GM18907 (cell line): Measurements from ENCODE around the gene ZNF611.
"Not testable (repeated sequence)": the region's sequence is repeated elsewhere in the genome, so short reads cannot be mapped to it uniquely, and the experiment has no call there.

ENCODE experiments used
- ATAC-seq: cut with Tn5 transposase; IDR thresholded peaks from one replicate; pipeline ENCODE4 v1.9.1; 2021; ENCODE audit warnings: mild to moderate bottlenecking, moderate library complexity; ENCODE audit not compliant: unreplicated experiment

ZNF611 gene

DNA sequence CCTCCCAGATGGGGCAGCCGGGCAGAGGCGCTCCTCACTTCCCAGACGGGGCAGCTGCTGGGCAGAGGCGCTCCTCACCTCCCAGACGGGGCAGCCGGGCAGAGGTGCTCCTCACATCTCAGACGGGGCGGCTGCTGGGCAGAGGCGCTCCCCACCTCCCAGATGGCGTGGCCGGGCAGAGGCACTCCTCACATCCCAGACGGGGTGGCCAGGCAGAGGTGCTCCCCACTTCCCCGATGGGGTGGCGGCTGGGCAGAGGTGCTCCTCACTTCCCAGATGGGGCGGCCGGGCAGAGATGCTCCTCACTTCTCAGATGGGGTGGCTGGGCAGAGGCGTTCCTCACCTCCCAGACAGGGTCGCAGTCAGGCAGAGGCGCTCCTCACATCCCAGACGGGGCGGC, 14.3 kb downstream of the ZNF611 start:
- not testable (repeated sequence) for ATAC-seq

DNA sequence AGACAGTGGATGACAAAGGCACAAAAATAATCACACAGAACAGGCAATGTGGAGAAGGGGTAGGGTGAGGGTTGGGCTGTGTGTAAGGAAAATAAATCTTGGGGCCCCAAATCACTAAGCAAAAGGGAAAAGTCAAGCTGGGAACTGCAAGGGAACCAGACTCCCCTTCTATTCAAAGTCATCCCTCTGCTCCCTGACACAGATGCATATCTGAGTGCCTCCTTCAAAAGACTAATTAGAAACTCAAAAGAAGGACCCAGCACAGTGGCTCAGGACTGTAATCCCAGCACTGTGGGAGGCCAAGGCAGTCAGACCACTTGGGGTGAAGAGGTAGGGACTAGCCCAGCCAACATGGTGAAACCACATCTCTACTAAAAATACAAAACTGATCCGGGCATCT, 18.3 kb downstream of the ZNF611 start:
- ATAC-seq = no peak

DNA sequence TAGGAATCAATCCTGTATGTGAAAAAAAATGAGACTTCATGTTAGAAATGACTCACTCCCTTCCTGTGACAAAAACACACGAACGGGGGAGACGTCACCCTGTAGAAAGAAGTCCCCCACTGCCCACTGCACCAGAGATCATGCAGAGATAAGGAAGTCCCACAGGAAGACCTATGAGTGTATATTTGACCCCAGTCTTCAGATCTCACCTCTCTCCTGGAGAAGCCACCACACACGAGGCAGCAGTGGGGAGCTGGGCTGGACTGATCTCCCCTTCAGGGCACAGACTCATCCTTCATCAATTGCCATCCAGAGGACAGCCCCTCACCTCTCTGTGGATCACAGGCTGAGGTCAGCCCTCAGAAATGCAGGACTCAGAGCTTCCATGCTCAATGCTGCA, 18.9 kb downstream of the ZNF611 start:
- ATAC-seq = not testable (repeated sequence)

DNA sequence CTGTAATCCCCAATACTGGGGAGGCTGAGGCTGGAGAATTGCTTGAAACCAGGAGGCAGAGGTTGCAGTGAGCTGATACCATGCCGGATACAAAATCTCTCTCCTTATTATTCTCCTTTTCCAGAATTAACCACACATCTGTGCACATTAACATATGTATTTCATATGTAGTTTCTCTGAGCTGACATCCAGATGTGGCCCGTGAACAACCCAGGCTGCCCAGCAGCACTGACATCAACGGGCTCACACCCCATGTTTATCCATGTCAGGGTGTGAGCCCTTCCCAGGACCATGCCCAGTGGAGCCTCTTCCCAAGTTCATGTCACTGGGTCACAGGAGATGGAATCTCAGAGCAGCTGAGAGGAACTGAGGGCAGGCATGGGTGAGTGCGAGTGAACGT, 19.5 kb downstream of the ZNF611 start:
- ATAC-seq = not testable (repeated sequence)

DNA sequence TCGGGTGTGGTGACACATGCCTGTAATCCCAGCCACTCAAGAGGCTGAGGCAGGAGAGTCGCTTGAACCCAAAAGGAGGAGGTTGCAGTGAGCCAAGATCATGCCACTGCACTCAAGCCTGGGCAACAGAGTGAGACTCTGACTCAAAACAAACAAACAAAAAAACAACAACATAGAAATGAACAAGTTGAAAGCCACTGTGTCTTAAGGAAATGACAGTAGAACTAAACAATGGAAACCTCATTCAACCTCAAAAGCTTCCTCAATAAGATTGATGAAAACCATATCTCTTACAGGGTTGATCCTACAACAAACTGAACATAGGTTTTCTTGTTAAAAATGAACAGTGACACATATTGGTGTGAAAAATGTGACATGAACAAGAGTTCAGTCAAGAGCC, 21.8 kb downstream of the ZNF611 start:
- ATAC-seq = not testable (repeated sequence)

DNA sequence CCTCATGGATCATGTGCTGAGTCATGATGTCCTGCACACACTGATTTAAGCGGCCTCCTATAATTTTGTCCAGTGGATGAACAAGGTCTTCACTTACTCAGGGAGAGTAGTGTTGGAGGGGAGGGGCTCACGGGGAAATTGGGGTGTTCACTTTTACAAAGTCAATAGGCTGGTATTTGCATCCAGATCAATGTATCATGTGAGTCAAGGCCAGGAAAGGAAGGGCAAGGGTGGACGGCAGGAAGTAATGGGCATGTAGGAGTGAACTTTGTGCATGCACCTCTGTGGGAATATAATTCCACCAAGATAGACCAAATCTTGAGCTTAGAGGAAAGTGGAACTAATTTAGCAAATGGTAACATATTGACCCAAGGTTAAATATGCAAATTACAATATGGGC, 23.2 kb downstream of the ZNF611 start:
- ATAC-seq = not testable (repeated sequence)

DNA sequence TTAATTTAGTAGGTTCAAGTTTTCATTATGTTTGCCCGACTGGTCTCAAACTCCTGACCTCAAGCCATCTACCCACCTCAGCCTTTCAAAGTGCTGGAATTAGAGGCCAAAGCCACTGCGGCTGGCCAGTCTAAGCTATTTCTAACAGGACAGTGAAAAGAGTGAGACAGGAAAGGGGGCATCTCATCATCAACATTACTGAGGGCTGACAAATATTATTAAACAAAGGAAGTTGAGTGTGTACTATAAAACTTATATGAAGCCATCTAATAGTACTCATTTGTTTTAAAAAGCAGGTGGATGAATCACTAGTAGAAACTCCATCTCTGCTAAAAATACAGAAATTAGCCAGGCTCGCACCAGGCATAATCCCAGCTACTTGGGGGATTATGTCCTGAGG, 24.3 kb downstream of the ZNF611 start:
- no peak for ATAC-seq

DNA sequence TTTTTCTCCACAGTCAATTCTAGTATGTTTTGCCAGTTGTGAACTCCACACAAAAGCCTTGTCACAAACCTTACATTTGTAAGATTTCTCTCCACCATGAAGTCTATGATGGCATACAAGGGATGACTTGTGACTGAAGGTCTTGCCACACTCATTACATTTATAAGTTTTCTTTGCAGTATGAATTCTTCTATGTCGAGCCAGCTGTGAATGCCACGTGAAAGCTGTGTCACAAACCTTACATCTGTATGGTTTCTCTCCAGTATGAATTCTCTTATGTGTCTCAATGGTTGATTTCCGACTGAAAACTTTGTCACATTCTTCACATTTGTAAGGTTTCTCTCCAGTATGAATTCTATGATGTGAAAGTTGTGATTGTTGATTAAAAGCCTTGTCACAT, 29.2 kb downstream of the ZNF611 start:
- not testable (repeated sequence) for ATAC-seq

DNA sequence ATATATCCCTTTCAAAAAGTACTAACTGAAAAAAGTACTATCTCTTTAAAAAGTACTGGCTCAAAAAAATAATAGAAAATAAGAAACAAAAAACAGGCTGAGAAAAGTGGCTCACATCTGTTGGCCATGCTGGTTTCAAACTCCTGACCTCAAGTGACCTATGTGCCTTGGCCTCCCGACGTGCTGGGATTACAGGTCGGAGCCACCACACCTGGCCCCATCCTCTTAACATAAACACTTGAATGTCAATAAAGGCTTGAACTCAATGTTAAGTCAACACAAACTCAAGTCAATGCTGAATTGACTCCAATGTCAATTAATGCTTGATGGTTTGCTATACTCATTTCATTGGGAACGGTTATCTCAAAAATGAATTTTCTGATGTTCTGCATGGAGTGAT, 30.9 kb downstream of the ZNF611 start:
- no peak for ATAC-seq

DNA sequence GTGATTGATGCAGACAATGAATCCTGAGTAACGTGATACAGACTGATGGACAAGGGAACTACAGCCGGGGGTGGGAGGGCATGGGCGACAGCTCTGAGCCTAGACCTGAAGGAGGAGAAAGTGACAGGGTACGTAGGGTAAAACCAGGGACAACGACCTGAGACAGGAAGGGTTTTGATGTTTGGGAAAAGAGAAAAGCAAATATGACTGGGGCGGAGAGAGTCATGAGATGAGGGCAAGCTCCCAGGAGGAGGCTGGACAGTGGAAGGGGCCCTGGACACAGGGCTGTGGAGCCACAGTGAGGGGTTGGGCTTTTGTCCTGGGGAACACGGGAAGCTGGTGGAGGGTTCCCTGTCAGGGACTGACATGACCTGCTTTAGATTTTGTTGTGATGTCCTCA, 34.2 kb downstream of the ZNF611 start:
- no peak for ATAC-seq

DNA sequence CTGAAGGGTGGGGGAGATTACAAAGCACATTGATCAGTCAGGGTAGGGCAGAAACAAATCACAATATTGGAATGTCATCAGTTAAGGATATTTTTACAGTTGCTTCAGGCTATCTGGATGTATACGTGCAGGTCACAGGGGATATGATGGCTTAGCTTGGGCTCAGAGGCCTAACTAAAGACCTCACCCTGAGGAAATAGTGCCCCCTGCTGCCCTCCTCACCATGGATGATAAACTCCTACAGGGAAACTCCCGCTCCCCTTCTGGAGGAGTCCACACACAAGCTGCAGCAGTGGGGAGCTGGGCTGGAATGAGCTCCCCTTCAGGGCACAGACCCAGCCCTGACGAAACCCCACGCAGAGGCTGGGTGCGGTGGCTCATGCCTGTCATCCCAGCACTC, 35.3 kb downstream of the ZNF611 start:
- not testable (repeated sequence) for ATAC-seq

DNA sequence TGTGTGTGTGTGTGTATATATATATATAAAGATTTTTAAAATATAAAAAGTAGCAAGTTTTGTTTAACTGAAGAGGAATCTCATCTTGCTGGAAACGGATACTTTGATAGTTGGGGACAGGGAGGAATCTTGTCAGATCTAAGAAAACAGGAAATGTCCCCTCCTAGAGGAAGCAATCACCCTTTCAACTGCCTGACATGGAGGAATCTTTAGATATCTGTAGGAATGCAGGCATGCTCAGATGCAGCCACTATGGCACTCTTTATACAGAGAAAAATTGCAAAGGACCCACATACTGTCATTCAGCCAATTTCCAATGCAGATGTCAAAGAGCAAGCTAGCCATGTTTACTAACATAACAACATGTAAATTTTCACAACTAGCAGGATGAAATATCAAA, 38.8 kb downstream of the ZNF611 start:
- ATAC-seq = no peak

DNA sequence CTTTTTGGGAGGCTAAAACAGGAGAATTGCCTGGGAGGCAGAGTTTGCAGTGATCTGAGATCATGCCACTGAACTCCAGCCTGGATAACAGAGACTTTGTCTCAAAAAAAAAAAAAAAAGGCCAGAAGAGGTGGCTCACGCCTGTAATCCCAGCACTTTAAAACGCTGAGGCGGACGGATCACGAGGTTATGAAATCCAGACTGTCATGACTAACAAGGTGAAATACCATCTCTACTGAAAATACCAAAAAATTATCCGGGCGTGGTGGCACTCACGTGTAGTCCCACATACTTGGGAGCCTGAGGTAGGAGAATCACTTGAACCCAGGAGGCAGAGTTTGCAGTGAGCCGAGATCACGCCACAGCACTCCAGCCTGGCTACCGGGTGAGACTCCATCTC, 39.9 kb downstream of the ZNF611 start:
- no peak for ATAC-seq

DNA sequence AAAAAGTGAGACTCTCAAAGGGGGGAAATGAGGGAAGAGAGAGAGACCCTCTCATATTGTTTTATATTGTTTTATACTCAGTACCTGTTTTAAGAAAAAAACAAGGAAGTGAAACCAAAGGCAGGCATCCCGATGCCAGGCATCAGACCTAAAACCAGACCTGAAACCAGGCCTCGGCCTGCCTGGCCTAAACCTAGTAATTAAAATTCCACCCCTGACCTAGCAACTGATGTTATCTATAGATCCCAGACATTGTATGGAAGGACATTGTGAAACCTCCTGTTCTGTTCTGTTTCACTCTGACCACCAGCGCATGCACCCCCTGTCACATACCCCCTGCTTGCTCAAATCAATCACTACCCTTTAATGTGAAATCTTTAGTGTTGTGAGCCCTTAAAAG, 40.6 kb downstream of the ZNF611 start:
- not testable (repeated sequence) for ATAC-seq

DNA sequence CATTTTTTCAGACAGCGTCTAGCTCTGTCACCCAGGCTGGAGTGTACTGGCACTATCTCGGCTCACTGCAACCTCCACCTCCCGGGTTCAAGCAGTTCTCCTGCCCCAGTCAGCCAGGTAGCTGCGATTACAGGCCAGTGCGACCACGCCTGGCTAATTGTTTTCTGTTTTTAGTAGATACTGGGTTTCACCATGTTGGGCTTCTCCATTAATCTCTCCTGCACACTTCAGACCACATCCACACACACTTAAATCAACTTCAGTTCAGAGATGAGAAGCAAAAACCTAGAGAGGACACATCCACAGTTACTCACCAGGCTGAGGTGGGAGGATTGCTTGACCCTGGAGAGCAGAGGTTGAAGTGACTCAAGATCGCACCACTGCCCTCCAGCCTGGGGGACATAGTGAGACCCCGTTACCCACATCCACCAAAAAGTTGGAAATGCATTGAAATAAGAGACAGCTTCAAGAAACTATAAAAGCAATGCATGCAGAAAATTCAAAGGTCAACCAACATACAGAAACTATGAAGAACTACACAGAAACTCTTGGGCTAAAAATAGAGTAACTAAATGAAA, 42.3 kb downstream of the ZNF611 start:
- no peak for ATAC-seq

DNA sequence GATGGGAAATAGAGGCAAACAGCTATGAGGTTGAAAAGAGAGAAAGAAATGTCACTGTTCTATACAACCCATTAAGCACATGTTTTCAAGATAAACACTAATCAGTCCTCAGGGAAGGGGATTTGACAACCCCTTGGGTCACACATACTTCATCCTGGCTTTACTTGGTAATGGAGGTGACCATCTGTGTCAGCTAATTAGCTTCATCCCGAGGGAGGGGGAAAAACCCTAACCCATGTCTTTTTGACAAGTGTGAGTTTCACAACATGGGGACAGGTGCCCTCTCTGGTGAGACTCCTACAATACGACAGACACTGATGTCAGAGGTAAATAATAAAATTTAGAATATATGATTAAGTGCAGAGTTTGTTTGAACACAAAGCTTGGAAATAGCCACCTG, 43.1 kb downstream of the ZNF611 start:
- no peak for ATAC-seq

DNA sequence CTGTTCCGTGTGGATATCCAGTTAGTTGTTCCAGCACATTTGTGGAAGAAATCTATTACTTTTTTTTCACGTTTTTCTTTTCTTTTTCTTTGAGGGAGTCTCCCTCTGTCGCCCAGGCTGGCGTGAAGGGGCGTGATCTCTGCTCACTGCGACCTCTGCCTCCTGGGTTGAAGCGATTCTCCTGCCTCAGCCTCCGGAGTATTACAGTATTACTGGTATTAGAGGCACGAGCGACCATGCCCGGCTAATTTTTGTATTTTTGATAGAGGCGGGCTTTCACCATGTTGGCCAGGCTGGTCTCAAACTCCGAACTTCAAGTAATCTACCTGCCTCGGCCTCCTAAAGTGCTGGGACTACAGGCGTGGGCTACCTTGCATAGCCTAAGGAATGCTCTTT, 43.6 kb downstream of the ZNF611 start:
- ATAC-seq = no peak

DNA sequence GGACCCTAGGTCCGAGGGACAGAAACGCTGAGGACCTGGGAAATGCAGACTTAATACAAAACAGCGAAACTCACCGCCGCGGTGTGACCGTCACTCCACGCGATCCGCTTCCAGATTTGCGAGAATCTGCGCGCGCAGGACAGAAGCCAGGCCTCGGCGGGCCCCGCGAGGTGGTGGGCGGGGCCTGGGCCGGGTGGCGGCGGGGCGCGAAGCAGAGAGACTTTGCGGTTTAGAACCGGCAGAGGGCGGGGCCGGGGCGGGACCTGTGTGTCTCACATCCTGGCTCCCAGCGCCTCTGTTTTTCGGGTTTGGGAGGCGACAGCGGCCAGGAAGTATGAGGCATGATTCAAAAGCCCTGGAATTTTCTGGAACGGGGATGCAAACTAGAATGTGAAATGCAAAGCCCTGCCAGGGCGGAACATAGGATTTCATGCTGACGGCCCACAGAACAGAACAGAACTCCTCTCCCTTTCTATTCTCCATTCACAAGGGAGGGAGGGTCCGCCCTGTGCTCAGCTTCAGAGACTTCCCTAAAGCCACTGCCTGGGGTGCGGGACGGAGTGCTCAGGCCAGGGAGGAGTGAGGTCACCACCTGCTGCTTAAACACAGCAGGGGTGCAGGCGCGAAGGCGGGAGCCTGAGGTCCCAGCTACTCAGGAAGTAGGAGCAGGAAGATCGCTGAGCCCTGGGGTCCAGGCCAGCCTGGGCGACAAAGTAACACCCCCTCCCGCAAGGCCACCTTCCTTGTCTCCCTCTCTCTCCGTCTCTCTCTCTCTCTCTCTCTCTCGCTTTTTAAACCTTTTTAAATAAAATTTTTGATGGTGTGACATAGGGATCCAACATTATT, 44.3 kb downstream of the ZNF611 start:
- ATAC-seq = peak; percentile 81

DNA sequence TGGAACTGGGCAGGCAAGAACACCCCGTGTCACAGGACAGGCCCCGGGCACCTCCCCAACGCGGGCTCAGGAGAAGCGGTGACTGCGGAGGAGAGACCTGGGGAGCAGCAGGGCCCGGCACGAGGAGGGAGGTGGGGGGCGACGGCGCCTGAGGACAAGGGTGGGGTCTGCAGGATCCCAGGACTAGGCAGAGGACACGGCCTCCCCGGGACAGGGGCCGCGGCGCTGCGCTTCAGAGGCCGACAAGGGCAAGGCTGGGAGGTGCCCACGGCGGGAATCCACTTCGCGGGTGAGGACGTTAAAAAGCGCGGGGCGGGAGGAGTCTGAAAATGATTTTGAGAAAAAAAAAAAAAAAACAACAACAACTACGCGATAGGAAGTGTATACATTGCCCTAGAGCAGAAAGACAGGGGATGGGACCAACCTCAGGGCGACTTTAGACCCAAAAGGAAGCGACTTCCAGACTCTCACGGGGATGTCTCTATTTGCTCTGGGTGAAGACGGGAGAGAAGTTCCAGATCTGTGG, 44.9 kb downstream of the ZNF611 start:
- peak; percentile 53 for ATAC-seq

DNA sequence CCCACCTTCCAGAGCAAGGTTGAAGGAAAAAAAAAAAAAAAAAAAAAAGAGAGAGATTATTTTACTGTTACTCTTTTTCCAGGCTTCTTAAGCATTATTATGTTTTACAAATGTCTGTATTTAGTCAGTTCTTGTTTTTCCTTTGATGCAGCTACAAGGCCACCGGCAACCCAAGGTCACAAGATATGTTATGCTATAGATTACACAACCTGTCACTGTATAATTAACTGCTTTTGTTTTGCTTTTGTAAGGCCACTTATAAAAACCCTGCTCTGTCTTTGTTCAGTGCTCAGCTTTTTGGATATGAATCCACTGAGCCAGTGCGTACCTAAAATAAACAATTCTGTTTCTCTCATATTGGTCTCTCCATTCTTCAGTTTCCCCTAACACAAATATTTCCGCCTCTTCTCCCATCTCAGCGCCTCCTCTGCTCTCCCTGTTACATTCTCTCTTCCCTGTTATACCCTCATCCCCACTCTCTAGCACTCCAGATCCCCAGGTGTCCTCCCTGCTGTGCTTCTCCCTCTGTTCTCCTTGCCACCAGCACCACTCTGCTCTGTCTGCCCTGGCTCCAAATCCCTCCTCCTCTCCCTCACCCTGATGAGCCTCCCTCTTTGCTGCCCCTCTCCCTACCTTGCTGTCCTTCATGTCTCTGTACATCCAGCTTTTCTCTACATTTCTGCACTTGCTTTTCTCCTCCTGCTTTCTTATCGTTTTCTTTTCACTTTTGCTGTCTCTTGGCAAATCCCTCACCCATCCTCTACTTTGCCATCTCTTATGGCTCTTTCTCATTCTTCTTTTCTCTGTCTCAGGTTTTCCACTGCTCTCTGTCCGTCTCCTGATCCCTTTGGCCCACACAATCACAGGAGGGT, 45.7 kb downstream of the ZNF611 start:
- not testable (repeated sequence) for ATAC-seq

DNA sequence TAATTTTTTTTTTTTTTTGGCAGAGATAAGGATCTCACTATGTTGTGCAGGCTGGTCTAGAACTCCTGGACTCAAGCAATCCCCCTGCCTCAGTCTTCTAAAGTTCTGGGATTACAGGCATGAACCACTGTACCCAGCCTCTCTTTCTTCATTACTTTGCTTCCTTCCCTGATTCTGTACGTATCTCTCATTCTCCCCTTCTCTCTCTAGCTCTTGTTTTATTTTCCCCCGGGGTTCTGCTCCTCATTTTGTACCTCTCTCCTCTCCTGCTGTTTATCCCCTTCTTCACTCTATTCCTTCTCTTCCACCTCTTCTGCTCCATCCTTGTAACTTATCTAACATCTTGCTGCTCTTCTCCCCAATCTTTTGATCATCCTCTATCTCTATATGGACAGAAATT, 46.5 kb downstream of the ZNF611 start:
- no peak for ATAC-seq
